HG03354 (cell line): ENCODE results near the gene RBFOX2.
"Not testable (repeated sequence)": the region's sequence is repeated elsewhere in the genome, so short reads cannot be mapped to it uniquely, and the experiment has no call there.

ENCODE experiments used
- ATAC-seq: cut with Tn5 transposase; IDR thresholded peaks from one replicate; pipeline ENCODE4 v1.9.1; 2021; ENCODE audit warnings: mild to moderate bottlenecking; ENCODE audit not compliant: unreplicated experiment, poor library complexity, severe bottlenecking

RBFOX2 gene

GRCh38 chr22:36044517-36044916, 15.9 kb upstream of the RBFOX2 start:
- ATAC-seq, result not testable (repeated sequence)

GRCh38 chr22:36042240-36042639, 13.6 kb upstream of the RBFOX2 start:
- no peak for ATAC-seq

GRCh38 chr22:36039125-36039524, 10.5 kb upstream of the RBFOX2 start:
- ATAC-seq, result no peak

- ATAC-seq, result no peak
These were observed 8.6 kb upstream of the RBFOX2 start for GRCh38 chr22:36037102-36037758.

GRCh38 chr22:36036167-36036624, 7.6 kb upstream of the RBFOX2 start:
- no peak for ATAC-seq

- ATAC-seq, result no peak
These were observed 4.0 kb upstream of the RBFOX2 start for GRCh38 chr22:36032611-36033010.

GRCh38 chr22:36029406-36029755, 757 bp upstream of the RBFOX2 start:
- no peak for ATAC-seq

- no peak for ATAC-seq
These were observed 534 bp downstream of the RBFOX2 start for GRCh38 chr22:36027935-36028645.

- no peak for ATAC-seq
These were observed 1.1 kb downstream of the RBFOX2 start for GRCh38 chr22:36027579-36027934.

- ATAC-seq, result no peak
These were observed 1.9 kb downstream of the RBFOX2 start for GRCh38 chr22:36026741-36027140.

- no peak for ATAC-seq
These were observed 5.9 kb downstream of the RBFOX2 start for GRCh38 chr22:36022697-36023096.

GRCh38 chr22:36022162-36022561, 6.5 kb downstream of the RBFOX2 start:
- ATAC-seq, result no peak

GRCh38 chr22:36021606-36022153, 6.9 kb downstream of the RBFOX2 start:
- no peak for ATAC-seq

- not testable (repeated sequence) for ATAC-seq
These were observed 7.8 kb downstream of the RBFOX2 start for GRCh38 chr22:36020865-36021264.

GRCh38 chr22:36017651-36018091, 11.0 kb downstream of the RBFOX2 start:
- ATAC-seq, result peak; percentile 73

GRCh38 chr22:36016684-36017083, 11.9 kb downstream of the RBFOX2 start:
- no peak for ATAC-seq

GRCh38 chr22:36015811-36016529, 12.7 kb downstream of the RBFOX2 start:
- no peak for ATAC-seq

- ATAC-seq, result no peak
These were observed 13.3 kb downstream of the RBFOX2 start for GRCh38 chr22:36015155-36015810.

- no peak for ATAC-seq
These were observed 14.0 kb downstream of the RBFOX2 start for GRCh38 chr22:36014546-36015074.

GRCh38 chr22:36012332-36012731, 16.3 kb downstream of the RBFOX2 start:
- no peak for ATAC-seq
